Stimulated activated effector memory CD8-positive, alpha-beta T cell treated with anti-CD3 and anti-CD28 coated beads, Interleukin-12 subunit alpha, Interleukin-12 subunit beta, amount 100 ng/mL, for 72 hours (primary cell): ENCODE results near the gene MUCL3.
"Not testable (repeated sequence)": the region's sequence is repeated elsewhere in the genome, so short reads cannot be mapped to it uniquely, and the experiment has no call there.

Experiments
- ATAC-seq: fragments of 150-1000 bp; cut with Tn5 transposase; 2 replicates; pipeline ENCODE4 v1.10.0; 2021
- DNase-seq, 2 donors: peaks; one replicate each; pipeline ENCODE4 v3.0.0; 2021 to 2022; ENCODE audit warnings: low spot score in 2 of 2
- H3K27ac Mint-ChIP-seq: one replicate; pipeline ENCODE4 v1.8.0; 2022; ENCODE audit warnings: mild to moderate bottlenecking, mixed read lengths
- H3K36me3 Mint-ChIP-seq: one replicate; pipeline ENCODE4 v1.8.0; 2022; ENCODE audit warnings: mild to moderate bottlenecking, mixed read lengths
- H3K4me1 Mint-ChIP-seq: one replicate; pipeline ENCODE4 v1.8.0; 2022; ENCODE audit warnings: mixed read lengths
- H3K4me3 Mint-ChIP-seq: one replicate; pipeline ENCODE4 v1.8.0; 2022; ENCODE audit warnings: mild to moderate bottlenecking, mixed read lengths
- H3K9me3 Mint-ChIP-seq: one replicate; pipeline ENCODE4 v1.8.0; 2022; ENCODE audit warnings: mixed read lengths

Gene MUCL3

DNA sequence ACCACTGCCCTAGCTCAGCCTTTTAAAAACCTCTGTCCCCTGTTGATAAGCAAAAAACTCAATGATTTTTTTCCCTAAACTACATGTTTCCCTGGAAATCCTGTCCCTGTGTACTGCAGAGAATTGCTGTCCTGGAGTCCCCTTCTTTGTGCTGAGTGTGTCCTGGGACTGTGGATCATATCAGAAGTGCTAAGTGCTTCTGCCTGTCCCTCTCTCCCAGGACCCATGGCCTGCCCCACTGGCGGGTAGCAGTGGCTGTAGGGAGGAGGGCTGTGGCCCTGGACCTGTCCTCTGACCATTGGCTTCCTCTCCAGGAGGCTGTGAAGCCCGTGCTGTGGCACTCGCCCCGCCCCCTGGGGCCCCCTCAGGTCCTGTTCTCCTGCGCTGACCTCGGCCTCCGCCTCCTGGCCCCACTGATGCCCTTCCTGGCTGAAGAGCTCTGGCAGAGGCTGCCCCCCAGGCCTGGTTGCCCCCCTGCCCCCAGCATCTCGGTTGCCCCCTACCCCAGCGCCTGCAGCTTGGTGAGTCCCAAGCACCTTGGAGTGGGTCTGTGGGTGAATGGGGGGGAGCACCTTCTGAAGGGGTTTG is 16.6 kb upstream of the MUCL3 start:
- not testable (repeated sequence) for H3K4me1 Mint-ChIP-seq, H3K9me3 Mint-ChIP-seq, DNase-seq, H3K27ac Mint-ChIP-seq, ATAC-seq, H3K4me3 Mint-ChIP-seq
- H3K36me3 Mint-ChIP-seq, result peaks cover 70% of the 10 kb centered on the region

DNA sequence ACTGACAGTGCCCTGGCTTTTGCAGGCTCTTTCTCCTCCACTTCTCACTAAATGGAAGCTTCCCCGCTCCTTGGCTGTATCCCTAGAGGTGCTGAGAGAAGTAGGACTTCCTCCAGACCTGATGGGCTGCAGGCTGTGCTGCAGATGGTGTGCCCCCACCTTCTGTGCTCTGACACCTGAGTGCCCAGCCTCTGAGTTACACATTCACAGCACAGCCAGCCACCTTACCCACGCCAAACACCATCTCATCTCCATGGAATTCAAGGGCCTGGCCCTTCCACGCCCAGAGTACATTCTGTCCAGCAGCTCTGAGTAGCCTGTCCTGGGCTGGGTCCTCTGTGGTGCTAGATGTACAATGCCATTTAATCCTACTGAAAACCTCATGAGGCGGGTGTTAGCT is 14.1 kb upstream of the MUCL3 start:
- ATAC-seq (no peak), DNase-seq (no peak)
- peaks cover 4% of the 10 kb centered on the region for H3K9me3 Mint-ChIP-seq
- H3K36me3 Mint-ChIP-seq, result peaks cover 45% of the 10 kb centered on the region
- H3K27ac Mint-ChIP-seq, result no peak overlapping the region
- H3K4me1 Mint-ChIP-seq, result peaks cover 6% of the 10 kb centered on the region
- H3K4me3 Mint-ChIP-seq, result no peak overlapping the region

DNA sequence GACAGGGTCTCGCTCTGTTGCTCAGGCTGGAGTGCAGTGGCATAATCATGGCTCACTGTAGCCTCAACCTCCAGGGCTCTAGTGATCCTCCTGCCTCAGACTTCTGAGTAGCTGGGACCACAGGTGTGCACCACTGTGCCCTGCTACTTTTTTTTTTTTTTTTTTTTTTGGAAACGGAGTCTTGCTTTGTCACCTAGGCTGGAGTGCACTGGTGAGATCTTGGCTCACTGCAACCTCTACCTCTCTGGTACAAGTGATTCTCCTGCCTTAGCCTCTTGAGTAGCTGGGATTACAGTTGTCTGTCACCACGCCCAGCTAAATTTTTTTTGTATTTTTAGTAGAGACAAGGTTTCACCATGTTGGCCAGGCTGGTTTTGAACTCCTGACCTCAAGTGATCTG is 13.7 kb upstream of the MUCL3 start:
- not testable (repeated sequence) for H3K4me3 Mint-ChIP-seq, ATAC-seq, H3K4me1 Mint-ChIP-seq, H3K9me3 Mint-ChIP-seq, H3K27ac Mint-ChIP-seq, DNase-seq
- H3K36me3 Mint-ChIP-seq, result peaks cover 40% of the 10 kb centered on the region

DNA sequence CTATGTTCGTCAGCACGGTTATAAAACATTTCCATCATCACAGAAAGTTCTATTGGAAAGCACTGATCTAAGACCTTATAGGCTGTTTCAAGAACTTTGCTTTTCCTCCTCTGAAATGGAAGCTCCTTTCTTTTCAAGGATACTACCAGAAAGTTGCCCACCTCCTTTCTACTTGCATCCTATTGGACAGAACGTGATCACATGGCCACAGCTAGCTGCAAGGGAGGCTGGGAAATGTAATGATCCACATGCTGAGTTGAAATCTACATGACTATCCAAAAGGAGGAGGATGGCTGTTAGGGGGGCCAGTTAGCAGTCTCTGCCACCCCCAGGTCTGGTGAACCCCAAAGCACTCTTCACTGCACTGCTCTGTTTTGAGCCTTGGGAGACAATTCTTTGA is 12.1 kb upstream of the MUCL3 start:
- Mint-ChIP-seq H3K4me3 (no peak overlapping the region), H3K9me3 (peaks cover 4% of the 10 kb centered on the region), H3K27ac (no peak overlapping the region), H3K36me3 (peaks cover 25% of the 10 kb centered on the region), H3K4me1 (no peaks in the 10 kb centered on the region)
- ATAC-seq (no peak), DNase-seq (no peak)

DNA sequence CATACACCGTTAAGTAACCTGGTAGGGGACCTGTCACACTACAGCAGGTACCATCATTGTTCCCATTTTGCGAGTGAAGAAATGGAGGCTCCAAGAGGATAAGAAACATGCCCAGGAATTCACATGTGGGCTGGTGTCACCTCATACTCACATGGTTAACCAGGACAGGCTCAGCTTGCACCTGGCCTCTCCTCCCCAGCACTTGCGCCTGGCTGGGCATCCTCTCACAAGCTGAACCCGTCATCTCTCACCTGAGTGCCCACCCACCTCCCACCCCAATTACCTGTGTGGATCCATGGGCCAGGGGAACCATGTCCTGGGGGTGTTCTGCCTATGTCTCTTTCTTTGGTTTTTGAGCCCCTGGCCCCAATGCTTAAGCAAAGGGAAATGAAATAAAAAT is 10.3 kb upstream of the MUCL3 start:
- H3K27ac Mint-ChIP-seq, result no peak overlapping the region
- H3K4me1 Mint-ChIP-seq, result no peaks in the 10 kb centered on the region
- DNase-seq (no peak), ATAC-seq (no peak)
- H3K9me3 Mint-ChIP-seq, result peaks cover 4% of the 10 kb centered on the region
- peaks cover 20% of the 10 kb centered on the region for H3K36me3 Mint-ChIP-seq
- H3K4me3 Mint-ChIP-seq, result no peak overlapping the region

DNA sequence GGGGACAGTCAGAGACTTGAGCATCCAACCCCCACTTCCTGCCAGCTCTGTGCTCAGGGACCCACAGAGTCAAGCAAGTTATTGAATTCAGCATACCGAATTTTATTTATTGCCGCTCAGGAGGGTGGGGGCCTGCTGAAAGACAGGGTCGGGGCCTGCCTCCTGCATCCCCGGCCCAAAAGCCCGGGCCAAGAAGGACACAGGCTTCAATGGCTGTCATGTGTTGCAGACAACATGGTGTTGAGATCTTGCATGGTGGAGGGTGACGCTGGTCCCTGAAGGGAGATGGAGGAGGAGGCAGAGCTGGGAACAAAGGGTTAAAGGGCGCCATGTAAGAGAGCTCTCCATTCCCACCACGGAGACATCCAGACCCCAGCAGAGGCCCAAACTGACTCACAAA is 9.5 kb upstream of the MUCL3 start:
- Mint-ChIP-seq H3K27ac (no peak overlapping the region), H3K4me3 (no peak overlapping the region), H3K9me3 (peaks cover 4% of the 10 kb centered on the region), H3K4me1 (no peaks in the 10 kb centered on the region), H3K36me3 (peaks cover 16% of the 10 kb centered on the region)
- ATAC-seq (no peak), DNase-seq (no peak)

DNA sequence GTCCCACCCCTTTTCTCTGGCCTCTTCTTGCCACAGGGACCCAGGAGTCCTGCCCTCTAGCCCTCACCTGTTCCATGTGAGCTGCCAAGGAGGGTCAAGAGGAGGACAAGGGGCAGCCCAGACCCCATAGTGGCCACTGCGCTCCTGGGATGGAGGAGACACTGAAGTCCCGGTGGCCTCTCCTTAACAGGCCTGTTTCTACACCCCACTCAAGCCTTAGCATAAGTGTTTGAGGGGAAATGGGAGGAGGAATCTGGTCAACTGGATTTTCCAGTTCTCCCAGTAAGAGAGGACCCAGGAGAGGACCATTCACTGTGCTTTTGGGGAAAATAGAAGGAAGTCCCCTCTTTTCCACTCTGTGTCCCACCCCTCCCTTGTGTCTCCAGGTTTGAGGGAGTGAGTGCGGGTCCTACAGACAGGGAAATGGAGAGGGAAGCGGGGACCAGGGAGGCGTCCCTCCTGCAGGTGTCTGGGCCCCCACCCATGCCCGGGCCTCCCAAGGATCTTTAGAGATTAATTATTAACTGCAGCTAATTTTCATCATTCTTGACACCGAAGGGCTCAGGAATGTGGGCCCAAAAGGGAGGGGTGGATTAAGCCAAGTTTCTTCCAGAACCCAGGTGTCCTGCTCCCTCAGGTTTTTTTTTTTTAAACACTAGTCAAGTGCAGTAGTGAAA is 8.7 kb upstream of the MUCL3 start, which contains the start of gene SFTA2:
Gene SFTA2, minus strand, starts transcription at position 202 of the 677 bp plus-strand sequence. Its CDS starts 74 bp downstream, at position 128.
- peaks cover 8% of the 10 kb centered on the region for H3K36me3 Mint-ChIP-seq
- no peaks in the 10 kb centered on the region for H3K4me1 Mint-ChIP-seq
- DNase-seq (no peak), ATAC-seq (no peak)
- H3K27ac Mint-ChIP-seq, result no peak within 1 kb of the TSS
- no peak within 1 kb of the TSS for H3K4me3 Mint-ChIP-seq
- peaks cover 4% of the 10 kb centered on the region for H3K9me3 Mint-ChIP-seq

DNA sequence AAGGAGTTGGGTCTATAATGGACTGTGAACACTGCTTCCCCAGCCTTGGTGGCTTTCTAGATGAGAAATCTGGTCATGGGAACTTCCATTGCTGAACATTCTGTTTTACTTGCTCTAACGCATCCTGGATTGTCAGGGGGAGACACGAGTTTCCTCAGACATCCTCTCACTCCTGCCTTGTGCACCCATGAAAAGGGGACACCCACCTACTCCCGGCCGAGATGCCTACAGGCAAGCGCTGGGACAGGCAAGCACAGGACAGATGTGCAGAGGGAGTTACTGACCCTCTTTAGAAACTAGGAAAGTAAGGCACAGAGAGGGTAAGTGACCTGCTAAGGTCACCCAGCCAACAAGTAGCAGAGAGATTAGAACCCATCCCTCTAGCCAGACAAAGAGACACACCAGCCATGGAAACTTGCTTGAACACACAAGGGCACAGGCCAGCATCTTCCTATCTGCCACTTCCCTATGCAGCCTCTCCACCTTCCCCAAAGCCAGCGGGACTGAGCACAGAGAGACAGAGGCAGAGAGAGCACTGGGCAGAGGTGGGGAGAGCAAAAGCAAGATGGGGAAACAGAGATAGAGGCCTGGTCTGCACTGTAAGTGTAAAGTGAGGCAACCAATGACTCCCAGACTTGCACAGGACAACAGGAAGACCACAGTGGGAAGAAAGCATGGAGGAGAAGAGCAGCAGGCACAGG is 8.0 kb upstream of the MUCL3 start:
- Mint-ChIP-seq H3K27ac (no peak overlapping the region), H3K4me3 (no peak overlapping the region), H3K9me3 (peaks cover 4% of the 10 kb centered on the region), H3K4me1 (no peaks in the 10 kb centered on the region), H3K36me3 (peaks cover under 1% of the 10 kb centered on the region)
- DNase-seq (no peak), ATAC-seq (no peak)

DNA sequence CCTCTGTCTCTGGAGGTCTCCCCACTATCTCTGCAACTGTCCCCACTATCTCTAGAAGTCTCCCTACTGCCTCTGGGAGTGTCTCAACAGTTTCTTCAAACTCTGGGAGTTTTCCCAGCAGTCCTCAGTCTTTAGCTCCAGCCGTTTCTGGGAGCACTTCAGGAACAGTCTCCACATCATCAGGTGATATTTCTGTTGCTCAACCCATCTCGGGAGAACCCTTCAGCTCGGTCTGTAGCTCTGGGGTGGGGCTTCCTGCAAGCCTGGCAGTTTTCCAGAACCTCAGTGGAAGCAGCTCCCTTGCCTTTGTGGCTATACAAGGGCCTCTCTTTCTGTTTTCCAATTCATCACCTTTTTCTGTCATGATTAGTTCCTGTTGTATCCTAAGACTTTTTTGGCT is 5.8 kb upstream of the MUCL3 start:
- no peak for ATAC-seq
- H3K9me3 Mint-ChIP-seq, result no peaks in the 10 kb centered on the region
- no peak overlapping the region for H3K27ac Mint-ChIP-seq
- DNase-seq, result no peak
- no peaks in the 10 kb centered on the region for H3K4me1 Mint-ChIP-seq
- no peak overlapping the region for H3K4me3 Mint-ChIP-seq
- H3K36me3 Mint-ChIP-seq, result no peaks in the 10 kb centered on the region

DNA sequence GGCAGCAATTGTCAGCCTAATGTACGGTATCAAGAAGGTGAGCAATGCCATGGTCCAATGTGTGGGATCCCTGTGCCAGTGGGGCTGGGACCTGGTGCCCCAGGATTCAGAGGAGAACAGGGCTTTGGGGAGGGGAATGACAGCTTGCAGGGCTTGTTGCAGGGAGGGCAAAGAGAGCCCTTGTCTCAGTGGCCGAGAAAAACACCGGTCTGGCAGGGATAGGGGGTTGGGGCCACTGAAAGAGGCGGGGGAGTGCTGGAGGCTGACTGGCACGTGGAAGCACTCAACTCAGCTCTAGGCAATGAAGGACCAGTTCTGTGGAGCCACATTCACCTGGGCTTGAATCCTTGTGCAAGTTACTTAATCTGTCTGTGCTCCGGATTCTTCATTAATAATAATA is 3.5 kb upstream of the MUCL3 start:
- DNase-seq (no peak), ATAC-seq (no peak)
- Mint-ChIP-seq H3K36me3 (no peaks in the 10 kb centered on the region), H3K4me3 (no peak overlapping the region), H3K9me3 (no peaks in the 10 kb centered on the region), H3K27ac (no peak overlapping the region), H3K4me1 (no peaks in the 10 kb centered on the region)

DNA sequence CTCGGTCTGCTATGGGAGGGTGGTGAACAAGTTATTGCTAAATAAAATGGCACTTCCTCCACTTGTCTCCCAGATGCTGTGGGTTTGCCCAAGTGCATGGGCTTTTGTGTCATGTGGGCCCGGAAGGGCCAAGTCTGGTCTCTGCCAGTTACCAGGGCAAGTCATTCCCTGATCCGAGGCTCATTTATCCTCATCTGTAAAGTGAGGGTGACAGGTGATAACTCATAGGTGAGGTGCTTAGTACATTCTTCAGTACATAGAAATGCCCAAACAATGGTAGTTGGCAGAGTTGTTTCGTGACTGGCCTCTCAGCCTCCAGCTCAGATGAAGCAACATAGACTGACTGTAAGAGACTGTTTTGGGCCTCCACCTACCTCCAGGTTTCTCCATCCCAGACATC is 2.0 kb upstream of the MUCL3 start:
- Mint-ChIP-seq H3K4me1 (peaks cover 8% of the 10 kb centered on the region), H3K9me3 (no peaks in the 10 kb centered on the region), H3K4me3 (no peak overlapping the region), H3K36me3 (no peaks in the 10 kb centered on the region), H3K27ac (no peak overlapping the region)
- DNase-seq, result no peak
- ATAC-seq, result no peak

DNA sequence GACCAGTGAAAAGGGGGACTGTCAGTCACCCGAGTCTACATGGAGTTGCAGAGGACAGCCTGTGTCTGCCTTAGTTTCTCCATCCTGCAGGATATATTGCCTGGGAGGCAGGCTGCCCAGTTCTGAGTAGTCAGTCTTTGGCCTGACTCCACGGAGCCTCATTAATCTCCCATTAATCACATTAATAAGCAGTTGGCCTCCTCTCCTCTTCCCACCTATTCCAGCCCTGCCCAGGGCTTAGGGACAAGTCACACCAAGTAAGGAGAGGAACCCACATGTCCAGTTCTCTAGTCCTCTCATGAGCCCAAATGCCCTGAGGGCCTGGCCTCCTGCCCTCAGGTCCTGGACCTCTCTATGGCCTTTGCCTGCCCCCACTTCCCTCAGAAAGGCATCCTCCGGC is 1.3 kb upstream of the MUCL3 start:
- DNase-seq, result no peak
- Mint-ChIP-seq H3K9me3 (no peaks in the 10 kb centered on the region), H3K27ac (no peak overlapping the region), H3K4me1 (peaks cover 8% of the 10 kb centered on the region), H3K36me3 (no peaks in the 10 kb centered on the region), H3K4me3 (no peak overlapping the region)
- ATAC-seq, result no peak

DNA sequence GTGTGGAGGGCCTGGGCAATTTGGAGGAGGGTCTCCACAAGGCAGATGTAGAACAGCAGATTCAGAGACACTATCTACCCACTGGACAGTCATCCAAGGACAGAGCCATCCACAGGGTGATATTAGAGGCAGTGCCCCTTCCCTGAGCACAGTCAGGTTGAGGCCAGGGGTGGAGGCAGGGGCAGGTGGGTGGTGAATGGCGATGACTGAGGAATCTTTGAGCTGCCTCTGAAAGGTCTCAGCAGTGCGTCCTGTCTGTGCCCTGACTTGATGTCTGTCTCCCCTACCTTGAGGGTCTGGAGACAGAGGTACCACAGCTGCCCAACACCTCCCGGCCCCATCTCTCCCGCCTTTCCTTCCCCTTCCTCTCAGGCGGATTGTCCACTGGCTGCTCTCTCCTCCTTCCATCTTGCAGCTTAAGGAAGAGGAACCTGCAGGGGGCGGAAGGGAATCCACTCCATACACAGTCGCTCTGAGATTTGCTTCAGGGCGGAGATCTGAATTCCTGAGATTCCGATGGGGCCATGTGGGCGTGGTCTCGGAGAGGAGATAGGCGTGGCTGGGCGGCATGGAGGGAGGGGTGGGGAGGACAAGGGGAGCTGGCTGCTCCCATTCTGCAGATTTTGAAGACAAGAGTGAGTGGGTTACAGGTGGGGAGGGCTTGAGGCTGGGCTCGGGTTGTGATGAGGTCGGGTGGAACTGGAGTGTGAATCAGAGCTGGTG is 1.7 kb downstream of the MUCL3 start:
- no peak overlapping the region for H3K27ac Mint-ChIP-seq

DNA sequence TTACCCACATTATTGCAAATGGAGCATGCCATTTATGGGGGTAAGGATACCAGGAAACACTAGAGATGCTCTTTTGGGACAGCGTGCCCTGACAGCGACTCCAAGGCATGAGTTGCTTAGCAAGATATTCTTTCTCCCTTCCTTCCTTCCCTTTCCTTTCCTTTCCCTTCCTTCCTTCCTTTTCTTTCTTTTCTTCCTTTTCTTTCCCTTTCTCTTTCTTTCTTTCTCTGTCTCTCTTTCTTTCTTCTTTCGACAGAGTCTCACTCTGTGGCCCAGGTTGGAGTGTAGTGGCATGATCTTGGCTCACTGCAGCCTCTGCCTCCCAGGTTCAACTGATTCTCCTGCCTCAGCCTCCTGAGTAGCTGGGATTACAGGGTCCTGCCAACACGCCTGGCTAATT is 3.3 kb downstream of the MUCL3 start:
- no peak overlapping the region for H3K27ac Mint-ChIP-seq
- H3K9me3 Mint-ChIP-seq, result no peaks in the 10 kb centered on the region
- no peak overlapping the region for H3K4me3 Mint-ChIP-seq
- no peaks in the 10 kb centered on the region for H3K36me3 Mint-ChIP-seq
- H3K4me1 Mint-ChIP-seq, result peaks cover 8% of the 10 kb centered on the region
- ATAC-seq (no peak), DNase-seq (no peak)

More for the DNA sequence above, 1.7 kb downstream of the MUCL3 start:
- ATAC-seq (no peak), DNase-seq (no peak)
- Mint-ChIP-seq H3K9me3 (no peaks in the 10 kb centered on the region), H3K4me1 (peaks cover 8% of the 10 kb centered on the region), H3K36me3 (no peaks in the 10 kb centered on the region), H3K4me3 (no peak overlapping the region)

DNA sequence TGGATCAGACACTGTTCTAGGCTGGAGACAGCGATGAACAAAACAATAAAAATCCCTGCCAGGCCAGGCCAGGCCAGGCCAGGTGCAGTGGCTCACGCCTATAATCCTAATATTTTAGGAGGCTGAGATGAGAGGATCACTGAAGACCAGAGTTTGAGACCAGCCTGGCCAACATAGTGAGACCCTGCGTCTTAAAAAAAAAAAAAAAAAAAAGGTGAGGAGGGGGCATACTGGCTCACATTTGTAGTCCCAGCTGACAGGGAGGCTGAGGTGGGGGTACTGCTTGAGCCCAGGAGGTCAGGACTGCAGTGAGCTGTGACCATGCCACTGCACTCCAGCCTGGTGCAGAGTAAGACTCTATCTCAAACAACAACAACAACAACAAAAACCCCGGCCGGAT is 4.5 kb downstream of the MUCL3 start:
- Mint-ChIP-seq H3K4me3 (no peak overlapping the region), H3K4me1 (peaks cover 8% of the 10 kb centered on the region), H3K9me3 (no peaks in the 10 kb centered on the region), H3K36me3 (no peaks in the 10 kb centered on the region), H3K27ac (no peak overlapping the region)
- no peak for DNase-seq
- ATAC-seq, result no peak
